ENCODE results near the gene EHMT1. TPM values are rescaled to one million over a fixed set of nuclear protein-coding genes. Genes with fewer than 3 reads are reported as not detected.
A peak's percentile ranks its signal among the peaks of the same experiment; 100 is the strongest.

The EHMT1 gene
- total and polyA plus RNA-seq, 2 experiments from 2014 or later, result 162 to 177 TPM

GRCh38 chr9:137614631-137615386 lies 4.0 kb upstream of the EHMT1 start:
- Mint-ChIP-seq H3K4me1 (peaks cover 22% of the 10 kb centered on the region), H3K4me3 (no peak overlapping the region), H3K9me3 (no peaks in the 10 kb centered on the region; the same call in 2 of the 3 replicates), H3K27ac (no peak overlapping the region), H3K36me3 (ENCODE audit: low read depth) (peaks cover 27% of the 10 kb centered on the region), H3K27me3 (ENCODE audit: insufficient read depth, low read depth, poor library complexity) (peaks cover 20% of the 10 kb centered on the region)
- H3K4me2 ChIP-seq, result no peak overlapping the region
- DNase-seq (ENCODE audit: low spot score), result peak; percentile 57
- ATAC-seq, result peak; percentile 11
- no peak overlapping the region for H3K27ac ChIP-seq (ENCODE audit: low read depth)
- H3K9me2 ChIP-seq (ENCODE audit: insufficient read depth), result no peaks in the 10 kb centered on the region
- H3K4me3 ChIP-seq, result no peak overlapping the region
- peaks cover 13% of the 10 kb centered on the region for H4K20me1 ChIP-seq (replicated peaks; ENCODE audit: insufficient read depth)
- no peaks in the 10 kb centered on the region; the same call in 1 of the 2 replicates for H3K36me3 ChIP-seq (ENCODE audit: insufficient read depth)
- peaks cover 10% of the 10 kb centered on the region; the same call in 1 of the 2 replicates for H3F3A ChIP-seq (replicated peaks; ENCODE audit: low read depth)
- H3K79me2 ChIP-seq (replicated peaks; ENCODE audit: insufficient read depth), result peaks cover 20% of the 10 kb centered on the region
- TF ChIP-seq ZNF114 (CRISPR knock-in tag; IDR thresholded peaks at IDR 0.05), result no peak
- TF ChIP-seq, protein P1, sequence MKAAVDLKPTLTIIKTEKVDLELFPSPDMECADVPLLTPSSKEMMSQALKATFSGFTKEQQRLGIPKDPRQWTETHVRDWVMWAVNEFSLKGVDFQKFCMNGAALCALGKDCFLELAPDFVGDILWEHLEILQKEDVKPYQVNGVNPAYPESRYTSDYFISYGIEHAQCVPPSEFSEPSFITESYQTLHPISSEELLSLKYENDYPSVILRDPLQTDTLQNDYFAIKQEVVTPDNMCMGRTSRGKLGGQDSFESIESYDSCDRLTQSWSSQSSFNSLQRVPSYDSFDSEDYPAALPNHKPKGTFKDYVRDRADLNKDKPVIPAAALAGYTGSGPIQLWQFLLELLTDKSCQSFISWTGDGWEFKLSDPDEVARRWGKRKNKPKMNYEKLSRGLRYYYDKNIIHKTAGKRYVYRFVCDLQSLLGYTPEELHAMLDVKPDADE (IDR thresholded peaks at IDR 0.05), result no peak
- TF ChIP-seq, protein P2, sequence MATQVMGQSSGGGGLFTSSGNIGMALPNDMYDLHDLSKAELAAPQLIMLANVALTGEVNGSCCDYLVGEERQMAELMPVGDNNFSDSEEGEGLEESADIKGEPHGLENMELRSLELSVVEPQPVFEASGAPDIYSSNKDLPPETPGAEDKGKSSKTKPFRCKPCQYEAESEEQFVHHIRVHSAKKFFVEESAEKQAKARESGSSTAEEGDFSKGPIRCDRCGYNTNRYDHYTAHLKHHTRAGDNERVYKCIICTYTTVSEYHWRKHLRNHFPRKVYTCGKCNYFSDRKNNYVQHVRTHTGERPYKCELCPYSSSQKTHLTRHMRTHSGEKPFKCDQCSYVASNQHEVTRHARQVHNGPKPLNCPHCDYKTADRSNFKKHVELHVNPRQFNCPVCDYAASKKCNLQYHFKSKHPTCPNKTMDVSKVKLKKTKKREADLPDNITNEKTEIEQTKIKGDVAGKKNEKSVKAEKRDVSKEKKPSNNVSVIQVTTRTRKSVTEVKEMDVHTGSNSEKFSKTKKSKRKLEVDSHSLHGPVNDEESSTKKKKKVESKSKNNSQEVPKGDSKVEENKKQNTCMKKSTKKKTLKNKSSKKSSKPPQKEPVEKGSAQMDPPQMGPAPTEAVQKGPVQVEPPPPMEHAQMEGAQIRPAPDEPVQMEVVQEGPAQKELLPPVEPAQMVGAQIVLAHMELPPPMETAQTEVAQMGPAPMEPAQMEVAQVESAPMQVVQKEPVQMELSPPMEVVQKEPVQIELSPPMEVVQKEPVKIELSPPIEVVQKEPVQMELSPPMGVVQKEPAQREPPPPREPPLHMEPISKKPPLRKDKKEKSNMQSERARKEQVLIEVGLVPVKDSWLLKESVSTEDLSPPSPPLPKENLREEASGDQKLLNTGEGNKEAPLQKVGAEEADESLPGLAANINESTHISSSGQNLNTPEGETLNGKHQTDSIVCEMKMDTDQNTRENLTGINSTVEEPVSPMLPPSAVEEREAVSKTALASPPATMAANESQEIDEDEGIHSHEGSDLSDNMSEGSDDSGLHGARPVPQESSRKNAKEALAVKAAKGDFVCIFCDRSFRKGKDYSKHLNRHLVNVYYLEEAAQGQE (IDR thresholded peaks at IDR 0.05; ENCODE audit: unreplicated experiment), result no peak
- no peak for TF ChIP-seq JUNB (IDR thresholded peaks at IDR 0.05; ENCODE audit: unreplicated experiment)
- peak; percentile 32 to 49 for TF ChIP-seq CTCF (conservative IDR thresholded peaks at IDR 0.05; ENCODE audit: low read depth in 2 of 2)
- no peak for TF ChIP-seq NANOG (IDR thresholded peaks at IDR 0.05; ENCODE audit: borderline replicate concordance)
- peak; percentile 43; the same call in 1 of the 2 replicates for TF ChIP-seq POLR2AphosphoS5 (IDR thresholded peaks at IDR 0.05; ENCODE audit: low read depth)
- no peak overlapping the region for H2AFZ ChIP-seq
- no peaks in the 10 kb centered on the region for H3K27me3 ChIP-seq (ENCODE audit: insufficient read depth)
- peaks cover 10% of the 10 kb centered on the region for H3K4me1 ChIP-seq (ENCODE audit: insufficient read depth)

DNA sequence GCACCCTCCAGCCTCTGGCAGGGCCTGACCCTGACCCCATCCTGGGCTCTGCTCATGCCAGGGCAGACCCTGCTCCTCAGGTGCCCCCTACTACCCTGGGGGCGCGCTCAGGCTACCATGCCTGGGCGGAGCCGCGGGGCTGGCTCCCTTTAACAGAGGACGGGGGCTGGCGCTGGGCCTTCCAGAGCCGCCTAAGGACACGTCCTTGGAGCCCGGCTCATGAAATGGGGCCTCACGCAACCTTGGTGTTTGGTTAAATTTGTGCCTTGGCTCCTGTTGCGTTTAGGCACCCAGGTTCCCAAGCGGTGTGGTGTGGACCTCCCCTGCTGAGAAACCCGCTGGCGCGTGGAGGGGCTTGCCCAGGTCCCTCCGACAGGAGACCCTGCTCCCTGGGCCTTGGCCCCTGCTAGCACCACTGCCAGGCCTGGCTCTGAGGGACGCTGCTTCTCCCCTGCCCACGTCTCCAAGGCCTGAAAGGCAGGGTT lies 3.4 kb upstream of the EHMT1 start:
- H3F3A ChIP-seq (replicated peaks; ENCODE audit: low read depth), result peaks cover 13% of the 10 kb centered on the region
- Mint-ChIP-seq H3K36me3 (ENCODE audit: low read depth) (peaks cover 30% of the 10 kb centered on the region), H3K27me3 (ENCODE audit: insufficient read depth, low read depth, poor library complexity) (peaks cover 20% of the 10 kb centered on the region), H3K4me1 (peaks cover 28% of the 10 kb centered on the region), H3K27ac (no peak overlapping the region), H3K9me3 (no peaks in the 10 kb centered on the region; the same call in 2 of the 3 replicates), H3K4me3 (no peak overlapping the region)
- no peak overlapping the region for H3K4me3 ChIP-seq
- TF ChIP-seq CREB1 (CRISPR knock-in tag; IDR thresholded peaks at IDR 0.05; ENCODE audit: low read depth), result no peak
- TF ChIP-seq POLR2AphosphoS5 (IDR thresholded peaks at IDR 0.05; ENCODE audit: low read depth), result 0 out of 2 replicates have a peak, but pooled peaks have one; percentile 43
- peaks cover 26% of the 10 kb centered on the region for H3K79me2 ChIP-seq (replicated peaks; ENCODE audit: insufficient read depth)
- H3K4me1 ChIP-seq (ENCODE audit: insufficient read depth), result peaks cover 16% of the 10 kb centered on the region
- no peak overlapping the region for H3K27ac ChIP-seq (ENCODE audit: low read depth)
- no peaks in the 10 kb centered on the region for H3K9me2 ChIP-seq (ENCODE audit: insufficient read depth)
- H2AFZ ChIP-seq, result no peak overlapping the region
- peaks cover 16% of the 10 kb centered on the region for H4K20me1 ChIP-seq (replicated peaks; ENCODE audit: insufficient read depth)
- ATAC-seq (no peak), DNase-seq (ENCODE audit: low spot score) (no peak)
- no peak overlapping the region for H3K4me2 ChIP-seq
- H3K27me3 ChIP-seq (ENCODE audit: insufficient read depth), result no peaks in the 10 kb centered on the region
- H3K36me3 ChIP-seq (ENCODE audit: insufficient read depth), result no peaks in the 10 kb centered on the region; the same call in 1 of the 2 replicates
